ENCODE measurements around the gene TEX10.

DNA sequence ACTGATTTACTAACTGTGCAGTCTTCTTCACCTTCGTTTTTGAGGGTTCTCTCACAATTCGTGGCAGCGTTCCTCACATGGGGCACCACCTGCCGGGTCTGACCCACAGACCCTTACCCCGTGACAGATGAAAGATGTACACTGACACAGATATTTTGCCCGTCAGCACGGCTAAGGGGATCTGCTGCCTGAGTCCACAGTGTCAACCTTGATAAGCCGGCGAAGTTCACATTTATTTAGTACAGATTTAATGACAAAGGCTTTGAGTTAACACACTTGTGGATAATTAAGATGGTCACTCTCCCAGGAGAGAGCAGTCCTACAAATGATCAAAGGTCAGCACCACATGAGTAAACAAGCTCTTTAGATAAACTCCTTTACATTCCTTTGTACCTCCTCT, 15.9 kb upstream of the TEX10 start:
- TF ChIP-seq, protein P1, sequence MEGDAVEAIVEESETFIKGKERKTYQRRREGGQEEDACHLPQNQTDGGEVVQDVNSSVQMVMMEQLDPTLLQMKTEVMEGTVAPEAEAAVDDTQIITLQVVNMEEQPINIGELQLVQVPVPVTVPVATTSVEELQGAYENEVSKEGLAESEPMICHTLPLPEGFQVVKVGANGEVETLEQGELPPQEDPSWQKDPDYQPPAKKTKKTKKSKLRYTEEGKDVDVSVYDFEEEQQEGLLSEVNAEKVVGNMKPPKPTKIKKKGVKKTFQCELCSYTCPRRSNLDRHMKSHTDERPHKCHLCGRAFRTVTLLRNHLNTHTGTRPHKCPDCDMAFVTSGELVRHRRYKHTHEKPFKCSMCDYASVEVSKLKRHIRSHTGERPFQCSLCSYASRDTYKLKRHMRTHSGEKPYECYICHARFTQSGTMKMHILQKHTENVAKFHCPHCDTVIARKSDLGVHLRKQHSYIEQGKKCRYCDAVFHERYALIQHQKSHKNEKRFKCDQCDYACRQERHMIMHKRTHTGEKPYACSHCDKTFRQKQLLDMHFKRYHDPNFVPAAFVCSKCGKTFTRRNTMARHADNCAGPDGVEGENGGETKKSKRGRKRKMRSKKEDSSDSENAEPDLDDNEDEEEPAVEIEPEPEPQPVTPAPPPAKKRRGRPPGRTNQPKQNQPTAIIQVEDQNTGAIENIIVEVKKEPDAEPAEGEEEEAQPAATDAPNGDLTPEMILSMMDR (IDR thresholded peaks at IDR 0.05 in 4 of 5, conservative IDR thresholded peaks at IDR 0.05 in 1 of 5) = no peak
- no peak for TF ChIP-seq POLR2A (IDR thresholded peaks at IDR 0.05)

All from gastrocnemius medialis (tissue), 4 donors.